ENCODE data around the gene TMEM88. TPM values are rescaled to one million over a fixed set of nuclear protein-coding genes. Genes with fewer than 3 reads are reported as not detected.

The TMEM88 gene
- total RNA-seq, 5 donors from 2014 or later (not counting 1 experiment from before 2014, with no cell fraction given): 5.8 to 27.1 (median 8.4) TPM

DNA sequence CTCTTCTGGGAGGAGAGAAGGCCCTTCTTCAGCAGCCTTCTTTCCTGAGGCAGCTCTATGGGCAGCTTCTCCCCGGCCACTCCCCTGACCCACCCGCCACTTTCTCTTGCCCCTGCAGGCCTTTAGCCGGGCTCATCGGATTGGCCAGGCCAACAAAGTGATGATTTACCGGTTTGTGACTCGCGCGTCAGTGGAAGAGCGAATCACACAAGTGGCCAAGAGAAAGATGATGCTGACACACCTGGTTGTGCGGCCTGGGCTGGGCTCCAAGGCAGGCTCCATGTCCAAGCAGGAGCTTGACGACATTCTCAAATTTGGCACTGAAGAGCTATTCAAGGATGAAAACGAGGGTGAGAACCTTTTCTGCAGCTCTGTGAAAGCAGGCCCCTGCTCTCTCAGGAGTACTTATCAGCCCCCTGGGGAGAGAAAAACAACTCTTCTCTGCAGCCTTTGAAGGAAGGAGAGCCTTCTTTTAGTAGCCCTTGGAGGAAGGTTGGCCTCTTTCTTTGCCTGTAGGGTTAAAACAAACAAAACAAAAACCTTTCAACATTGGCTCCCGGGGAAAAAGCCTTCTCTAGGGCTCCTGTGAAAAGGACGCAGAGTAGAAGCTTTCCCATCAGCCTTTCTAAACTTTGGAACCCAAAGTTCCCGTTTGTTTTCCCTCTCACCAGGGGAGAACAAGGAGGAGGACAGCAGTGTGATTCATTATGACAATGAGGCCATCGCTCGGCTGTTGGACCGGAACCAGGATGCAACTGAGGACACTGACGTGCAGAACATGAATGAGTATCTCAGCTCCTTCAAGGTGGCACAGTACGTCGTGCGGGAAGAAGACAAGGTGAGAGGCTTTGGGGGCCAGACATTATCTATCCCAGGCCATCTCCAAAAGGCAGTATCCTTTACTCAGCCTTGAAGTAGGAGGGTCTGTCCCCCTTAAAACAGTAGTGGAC is 48.6 kb downstream of the TMEM88 start:
- 96% methylated on average over 17 of the region's 22 CpGs for WGBS (ENCODE audit: insufficient coverage)
- peaks cover 77% of the 10 kb centered on the region for H3K36me3 Mint-ChIP-seq
- no peaks in the 10 kb centered on the region for H3K4me1 Mint-ChIP-seq
- Histone ChIP-seq H3K4me3 (ENCODE audit: control insufficient read depth in 1 of 2, extremely low read depth in 1 of 2, low read length in 1 of 2) (no peak overlapping the region), H3K27me3 (replicated peaks in 1 of 2; ENCODE audit: control insufficient read depth in 2 of 2, extremely low read depth in 1 of 2, insufficient read depth in 2 of 2, low read length in 1 of 2) (no peaks in the 10 kb centered on the region), H3K9me3 (no peaks in the 10 kb centered on the region), H3K36me3 (ENCODE audit: control insufficient read depth in 2 of 2, extremely low read depth in 1 of 2, insufficient read depth in 1 of 2, low read length in 1 of 2) (peaks cover 53 to 99% of the 10 kb centered on the region in 2 donors), H3K27ac (ENCODE audit: low read length) (no peak overlapping the region), H3K4me1 (ENCODE audit: control insufficient read depth in 1 of 2, extremely low read depth in 1 of 2, insufficient read depth in 2 of 2, low read length in 2 of 2) (no peaks in the 10 kb centered on the region)
- H3K9me3 Mint-ChIP-seq: no peaks in the 10 kb centered on the region
- POLR2A ChIA-PET: no interaction called here
- no peak for DNase-seq
- no peak overlapping the region for H3K27ac Mint-ChIP-seq
- CTCF ChIA-PET: no interaction called here
- H3K4me3 Mint-ChIP-seq: no peak overlapping the region
- ATAC-seq (replicated peaks in 1 of 4): no peak
- no peaks in the 10 kb centered on the region for H3K27me3 Mint-ChIP-seq

Other genes with a start within 250 kb of the TMEM88 start
- 10 to 100 TPM; 25.4 to 44.7 (median 40.5) TPM for gene FXR2, start 240.2 kb upstream of the TMEM88 start, total RNA-seq
- gene SAT2, start 227.2 kb upstream of the TMEM88 start, total RNA-seq: 10 to 100 TPM; 53.2 to 68.8 (median 58.5) TPM
- gene SHBG, start 224.9 kb upstream of the TMEM88 start, total RNA-seq: not detected
- gene ATP1B2, start 204.1 kb upstream of the TMEM88 start, total RNA-seq: under 1 TPM in 4 of 5 donors, not detected in 1; 0.07 to 0.57 (median 0.43) TPM
- 100 to 1,000 TPM in 2 of 5 donors, 10 to 100 TPM in 3; 65.1 to 108 (median 93.5) TPM for gene TP53, start 167.6 kb upstream of the TMEM88 start, total RNA-seq
- gene WRAP53, start 166.6 kb upstream of the TMEM88 start, total RNA-seq: 10 to 100 TPM in 3 of 5 donors, 1 to 10 TPM in 2; 8.0 to 14.6 (median 13.1) TPM
- under 1 TPM in 3 of 5 donors, not detected in 2; 0.07 to 0.19 (median 0.18) TPM for gene EFNB3, start 149.9 kb upstream of the TMEM88 start, total RNA-seq
- gene DNAH2, start 137.3 kb upstream of the TMEM88 start, total RNA-seq: not detected
- 100 to 1,000 TPM in 3 of 5 donors, 10 to 100 TPM in 2; 87.3 to 180 (median 108) TPM for gene KDM6B, start 20.8 kb upstream of the TMEM88 start, total RNA-seq
- gene NAA38, start 2.5 kb downstream of the TMEM88 start, total RNA-seq: 10 to 100 TPM; 15.8 to 40.6 (median 33.6) TPM
- gene CYB5D1, start 2.9 kb downstream of the TMEM88 start, total RNA-seq: 10 to 100 TPM in 2 of 5 donors, 1 to 10 TPM in 3; 5.5 to 12.4 (median 8.4) TPM
- 100 to 1,000 TPM; 250 to 331 (median 274) TPM for gene CHD3, start 33.7 kb downstream of the TMEM88 start, total RNA-seq
- gene RNF227, start 61.2 kb downstream of the TMEM88 start, total RNA-seq: 1 to 10 TPM; 2.9 to 7.3 (median 5.2) TPM
- gene KCNAB3, start 74.8 kb downstream of the TMEM88 start, total RNA-seq: 10 to 100 TPM; 10.0 to 18.1 (median 14.5) TPM
- 100 to 1,000 TPM in 3 of 5 donors, 10 to 100 TPM in 2; 95.4 to 138 (median 113) TPM for gene TRAPPC1, start 76.9 kb downstream of the TMEM88 start, total RNA-seq
- gene CNTROB, start 77.1 kb downstream of the TMEM88 start, total RNA-seq: 10 to 100 TPM; 28.9 to 34.9 (median 32.9) TPM
- under 1 TPM in 1 of 5 donors, not detected in 4; 0.06 TPM for gene GUCY2D, start 147.5 kb downstream of the TMEM88 start, total RNA-seq
- under 1 TPM in 3 of 5 donors, not detected in 2; 0.10 to 0.20 (median 0.13) TPM for gene ALOX15B, start 184.0 kb downstream of the TMEM88 start, total RNA-seq
- gene ALOX12B, start 232.7 kb downstream of the TMEM88 start, total RNA-seq: 1 to 10 TPM in 1 of 5 donors, under 1 TPM in 3, not detected in 1; 0.63 to 1.1 (median 0.81) TPM

All from T-cell (primary cell).